NB4 (cell line): ENCODE data around the gene SLC27A1.

Source experiments
- CTCF ChIP-seq: IDR thresholded peaks from one replicate; pipeline ENCODE4 v1.5.1; 2012; ENCODE audit warnings: low read depth, low read length
- POLR2A ChIP-seq: IDR thresholded peaks from 2 replicates; pipeline ENCODE4 v1.6.1; 2011; ENCODE audit warnings: mild to moderate bottlenecking; ENCODE audit not compliant: insufficient read length; ENCODE audit errors: extremely low read depth

GRCh38 chr19:17469092-17469480 is 1.2 kb upstream of the SLC27A1 start:
- TF ChIP-seq POLR2A (no peak), CTCF (no peak)
